Mucosa of rectum (tissue), 2 donors: ENCODE results near the gene MCM10.
"Not testable (repeated sequence)": the region's sequence is repeated elsewhere in the genome, so short reads cannot be mapped to it uniquely, and the experiment has no call there.

ENCODE experiments used
- H3K27ac ChIP-seq, 2 donors: one replicate each; pipeline ENCODE4 v1.7.0; 2013; ENCODE audit warnings: inconsistent platforms in 2 of 2, low read depth in 2 of 2, low read length in 2 of 2
- H3K27me3 ChIP-seq, 2 donors: one replicate each; pipeline ENCODE4 v1.7.0; 2013; ENCODE audit warnings: low read length in 2 of 2; ENCODE audit not compliant: control insufficient read depth in 2 of 2, insufficient read depth in 2 of 2
- H3K36me3 ChIP-seq, 2 donors: one replicate each; pipeline ENCODE4 v1.7.0; 2013; ENCODE audit warnings: low read length in 2 of 2; ENCODE audit not compliant: control insufficient read depth in 2 of 2, insufficient read depth in 2 of 2
- H3K4me1 ChIP-seq, 2 donors: one replicate each; pipeline ENCODE4 v1.7.0; 2013; ENCODE audit warnings: low read length in 2 of 2, mild to moderate bottlenecking in 1 of 2; ENCODE audit not compliant: control insufficient read depth in 2 of 2, insufficient read depth in 2 of 2
- H3K4me3 ChIP-seq, 2 donors: one replicate each; pipeline ENCODE4 v1.7.0; 2013; ENCODE audit warnings: low read length in 2 of 2
- H3K9ac ChIP-seq, 2 donors: one replicate each; pipeline ENCODE4 v1.7.0; 2013; ENCODE audit warnings: low read length in 2 of 2, low read depth in 1 of 2, mild to moderate bottlenecking in 1 of 2
- H3K9me3 ChIP-seq, 2 donors: one replicate each; pipeline ENCODE4 v1.7.0; 2013; ENCODE audit warnings: low read length in 2 of 2; ENCODE audit not compliant: control insufficient read depth in 2 of 2
- donor health status: healthy.
- donor health status: Normal muscosa, but diverticular disease.

MCM10 gene

DNA sequence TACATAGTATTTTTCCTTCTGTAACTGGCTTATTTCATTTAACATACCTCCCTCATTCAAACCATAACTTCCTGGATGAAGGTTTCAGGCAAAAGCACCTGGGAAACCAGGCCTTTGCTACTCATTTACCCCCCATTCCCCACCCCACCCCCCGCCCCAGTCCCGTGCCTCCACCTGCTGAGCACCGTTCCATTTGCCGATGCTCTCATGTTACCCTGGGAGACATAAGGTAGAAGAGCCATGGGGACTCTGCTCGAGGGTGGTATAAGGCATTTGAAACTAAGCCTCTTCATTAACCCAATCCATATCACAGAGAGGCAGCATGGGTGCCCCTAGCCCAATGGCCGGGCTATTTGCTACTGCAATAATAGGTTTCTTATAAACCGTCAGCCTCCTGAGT, 22.2 kb upstream of the MCM10 start:
- H3K4me1 ChIP-seq = no peaks in the 10 kb centered on the region
- no peak overlapping the region for H3K27ac ChIP-seq
- H3K36me3 ChIP-seq = peaks cover 44 to 47% of the 10 kb centered on the region in 2 donors
- H3K9me3 ChIP-seq = no peaks in the 10 kb centered on the region
- H3K4me3 ChIP-seq = no peak overlapping the region
- no peaks in the 10 kb centered on the region for H3K27me3 ChIP-seq
- H3K9ac ChIP-seq = no peak overlapping the region

DNA sequence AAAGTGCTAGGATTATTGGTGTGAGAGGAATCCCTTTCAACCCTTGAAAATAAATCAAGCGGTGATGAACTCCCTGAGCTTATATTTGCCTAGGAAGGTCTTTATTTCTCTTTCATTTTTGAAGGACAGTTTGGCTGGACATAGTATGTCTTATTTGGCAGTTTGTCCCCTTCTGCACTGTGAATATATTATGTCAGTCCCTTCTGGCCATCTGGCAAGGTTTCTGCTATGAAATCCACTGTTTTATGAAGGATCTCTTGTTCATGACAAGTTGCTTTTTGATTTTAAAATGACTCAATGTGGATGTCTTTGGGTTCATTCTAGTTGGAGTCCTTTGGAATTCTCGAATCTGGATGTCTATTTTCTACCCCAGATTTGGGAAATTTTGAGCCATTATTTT, 21.7 kb upstream of the MCM10 start:
- H3K27ac ChIP-seq = no peak overlapping the region
- no peak overlapping the region for H3K9ac ChIP-seq
- H3K36me3 ChIP-seq = peaks cover 41 to 43% of the 10 kb centered on the region in 2 donors
- no peaks in the 10 kb centered on the region for H3K9me3 ChIP-seq
- no peaks in the 10 kb centered on the region for H3K27me3 ChIP-seq
- H3K4me1 ChIP-seq = no peaks in the 10 kb centered on the region
- H3K4me3 ChIP-seq = no peak overlapping the region

DNA sequence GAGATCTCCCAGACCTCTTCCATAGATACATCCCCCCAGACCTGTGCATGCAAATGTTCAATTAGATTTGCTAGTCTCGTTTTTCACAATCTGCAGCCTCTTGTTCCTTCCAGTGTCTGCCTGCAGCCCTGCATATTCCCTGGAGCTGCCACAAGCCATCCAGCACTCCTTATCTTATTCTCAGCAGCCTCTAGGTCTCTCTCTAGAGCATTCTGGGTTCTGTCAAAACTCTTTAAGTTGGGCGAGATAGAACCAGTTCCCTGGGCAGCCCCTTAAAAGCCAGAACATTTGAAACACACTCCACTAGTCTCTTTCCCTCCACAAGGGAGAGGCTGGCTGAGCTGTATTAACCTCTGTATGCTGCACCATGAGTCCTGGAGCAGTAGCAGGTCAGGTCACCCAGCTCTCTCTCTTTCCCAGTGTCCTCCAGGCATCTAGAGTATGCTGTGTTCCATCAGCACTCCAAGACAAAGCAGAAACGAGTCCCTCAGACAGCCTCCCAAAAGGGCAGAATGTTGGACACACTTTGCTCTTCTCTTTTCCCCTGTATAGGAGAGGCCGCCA, 20.6 kb upstream of the MCM10 start:
- Histone ChIP-seq H3K9me3 (no peaks in the 10 kb centered on the region), H3K4me3 (no peak overlapping the region), H3K9ac (no peak overlapping the region), H3K27ac (no peak overlapping the region), H3K4me1 (no peaks in the 10 kb centered on the region), H3K36me3 (peaks cover 31 to 33% of the 10 kb centered on the region in 2 donors), H3K27me3 (no peaks in the 10 kb centered on the region)

DNA sequence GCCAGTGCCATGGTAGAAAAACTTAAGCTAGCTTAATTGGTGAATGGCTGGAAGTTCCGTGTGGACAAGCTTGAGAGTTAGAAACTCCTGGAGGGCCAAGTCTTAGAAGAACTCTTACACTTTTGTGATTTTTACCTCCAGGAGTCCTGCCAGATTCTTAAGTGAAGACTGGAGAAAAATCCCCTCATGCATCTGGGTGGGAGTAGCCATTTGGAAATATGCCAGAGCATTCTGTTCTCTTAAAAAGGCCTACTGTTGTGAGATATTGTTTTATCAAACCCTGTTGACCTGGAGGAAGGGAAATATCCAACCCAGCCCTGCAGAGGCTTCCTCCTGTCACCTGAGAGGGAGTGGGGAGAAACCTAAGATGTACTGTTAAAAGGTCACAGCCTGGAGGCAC, 17.6 kb upstream of the MCM10 start:
- Histone ChIP-seq H3K9me3 (no peaks in the 10 kb centered on the region), H3K27ac (no peak overlapping the region), H3K4me3 (no peak overlapping the region), H3K9ac (no peak overlapping the region), H3K4me1 (no peaks in the 10 kb centered on the region), H3K27me3 (no peaks in the 10 kb centered on the region), H3K36me3 (peaks cover 11 to 20% of the 10 kb centered on the region in 2 donors)

DNA sequence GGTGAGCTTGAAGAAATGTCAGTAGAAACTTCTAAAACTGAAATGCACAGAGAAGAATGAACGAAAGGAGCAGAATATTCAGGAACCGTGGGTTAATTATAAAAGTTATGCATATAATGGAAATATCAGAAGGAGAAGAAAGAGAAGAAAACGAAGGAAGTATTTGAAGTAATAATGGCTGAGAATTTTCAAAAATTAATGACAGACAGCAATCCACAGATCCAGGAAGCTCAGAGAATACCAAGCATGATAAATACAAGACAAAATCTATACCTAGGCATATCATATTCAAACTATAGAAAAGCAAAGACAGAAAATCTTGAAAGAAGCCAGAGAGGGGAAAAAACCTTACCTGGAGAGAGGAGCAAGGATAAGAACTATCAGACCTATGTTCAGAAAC, 16.5 kb upstream of the MCM10 start:
- no peak overlapping the region for H3K9ac ChIP-seq
- H3K36me3 ChIP-seq = peaks cover 11 to 17% of the 10 kb centered on the region in 2 donors
- no peaks in the 10 kb centered on the region for H3K4me1 ChIP-seq
- H3K27me3 ChIP-seq = no peaks in the 10 kb centered on the region
- no peaks in the 10 kb centered on the region for H3K9me3 ChIP-seq
- no peak overlapping the region for H3K27ac ChIP-seq
- no peak overlapping the region for H3K4me3 ChIP-seq

DNA sequence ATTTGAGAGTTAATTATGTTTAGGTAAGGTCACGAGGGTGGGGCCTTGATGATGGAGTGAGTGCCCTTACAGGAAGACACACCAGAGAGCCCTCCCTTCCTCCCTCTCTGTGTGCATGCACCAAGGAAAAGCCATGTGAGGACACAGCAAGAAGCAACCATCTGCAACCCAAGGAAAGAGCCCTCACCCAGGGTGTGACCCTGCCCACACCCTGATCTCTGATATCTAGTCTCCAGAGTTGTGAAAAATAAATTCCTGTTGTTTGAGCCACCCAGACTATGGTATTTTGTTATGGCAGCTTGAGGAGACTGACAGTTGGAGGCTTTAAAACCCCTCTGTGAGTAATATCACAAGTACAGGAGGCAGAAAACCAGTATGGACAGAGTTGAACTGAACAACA, 15.0 kb upstream of the MCM10 start:
- no peaks in the 10 kb centered on the region for H3K4me1 ChIP-seq
- no peaks in the 10 kb centered on the region for H3K27me3 ChIP-seq
- no peaks in the 10 kb centered on the region for H3K9me3 ChIP-seq
- no peak overlapping the region for H3K27ac ChIP-seq
- H3K4me3 ChIP-seq = no peak overlapping the region
- H3K36me3 ChIP-seq = peaks cover 6 to 8% of the 10 kb centered on the region in 2 donors
- no peak overlapping the region for H3K9ac ChIP-seq

DNA sequence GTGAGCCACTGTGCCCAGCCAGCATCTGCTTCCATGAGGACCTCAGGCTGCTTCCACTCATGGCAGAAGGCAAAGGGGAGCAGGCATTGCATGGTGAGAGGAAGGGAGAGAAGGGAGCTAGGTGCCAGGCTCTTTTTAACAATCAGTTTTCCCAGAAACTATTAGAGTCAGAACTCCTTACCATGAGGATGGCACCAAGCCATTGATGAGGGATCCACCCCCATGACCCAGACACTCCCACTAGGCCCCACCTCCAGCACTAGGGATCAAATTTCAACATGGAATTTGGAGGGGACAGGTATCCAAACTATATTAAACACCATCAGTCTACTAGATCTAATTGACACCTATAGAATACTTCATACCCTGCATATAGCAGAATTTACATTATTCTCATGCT, 14.2 kb upstream of the MCM10 start:
- Histone ChIP-seq H3K27me3 (no peaks in the 10 kb centered on the region), H3K9ac (no peak overlapping the region), H3K27ac (no peak overlapping the region), H3K4me1 (no peaks in the 10 kb centered on the region), H3K36me3 (peaks cover 3 to 5% of the 10 kb centered on the region in 2 donors), H3K4me3 (no peak overlapping the region), H3K9me3 (no peaks in the 10 kb centered on the region)

DNA sequence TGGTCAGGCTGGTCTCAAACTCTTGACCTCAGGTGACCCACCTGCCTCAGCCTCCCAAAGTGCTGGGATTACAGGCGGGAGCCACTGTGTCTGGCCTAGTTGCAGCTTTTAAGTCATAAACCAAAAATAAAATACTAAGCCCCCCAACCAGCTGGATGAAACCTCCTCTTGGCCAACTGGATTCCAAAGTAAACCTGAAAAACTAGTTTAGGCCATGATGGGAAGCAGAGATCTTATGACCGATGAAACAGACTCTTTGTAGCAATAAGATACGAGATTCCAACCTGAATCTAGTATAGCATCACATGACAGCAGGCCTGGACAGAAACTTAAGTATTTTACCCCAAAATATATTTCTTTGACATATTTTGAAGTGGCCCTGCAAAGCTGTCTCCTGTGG, 9.1 kb upstream of the MCM10 start:
- Histone ChIP-seq H3K9me3 (no peaks in the 10 kb centered on the region), H3K4me1 (no peaks in the 10 kb centered on the region), H3K4me3 (no peak overlapping the region), H3K27ac (no peak overlapping the region), H3K9ac (no peak overlapping the region), H3K27me3 (no peaks in the 10 kb centered on the region), H3K36me3 (no peaks in the 10 kb centered on the region)

DNA sequence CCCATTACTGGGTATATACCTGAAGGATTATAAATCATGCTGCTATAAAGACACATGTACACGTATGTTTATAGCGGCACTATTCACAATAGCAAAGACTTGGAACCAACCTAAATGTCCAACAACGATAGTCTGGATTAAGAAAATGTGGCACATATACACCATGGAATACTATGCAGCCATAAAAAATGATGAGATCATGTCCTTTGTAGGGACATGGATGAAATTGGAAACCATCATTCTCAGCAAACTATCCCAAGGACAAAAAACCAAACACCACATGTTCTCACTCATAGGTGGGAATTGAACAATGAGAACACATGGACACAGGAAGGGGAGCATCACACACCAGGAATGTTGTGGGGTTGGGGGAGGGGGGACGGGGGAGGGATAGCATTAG, 5.5 kb upstream of the MCM10 start:
- H3K4me1 ChIP-seq, H3K27ac ChIP-seq, H3K36me3 ChIP-seq, H3K9me3 ChIP-seq, H3K27me3 ChIP-seq, H3K4me3 ChIP-seq, H3K9ac ChIP-seq: not testable (repeated sequence)

DNA sequence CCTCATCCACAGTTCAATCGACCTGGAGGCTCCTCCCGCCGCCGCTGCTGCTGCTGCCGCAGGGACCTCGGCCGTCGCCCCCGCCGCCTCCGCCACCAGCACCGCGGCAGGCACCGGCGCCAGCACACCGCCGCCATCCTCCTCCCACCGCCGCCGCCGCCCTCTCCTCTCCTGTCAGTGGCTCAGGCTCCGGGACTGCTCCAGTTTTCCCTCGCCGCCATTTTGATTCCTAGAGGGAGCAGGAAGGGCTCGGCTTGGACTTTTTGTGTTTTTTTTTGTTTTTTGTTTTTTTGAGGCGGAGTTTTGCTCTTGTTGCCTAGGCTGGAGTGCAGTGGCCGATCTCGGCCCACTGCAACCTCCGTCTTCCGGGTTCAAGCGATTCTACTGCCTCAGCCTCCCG, 3.0 kb upstream of the MCM10 start:
- Histone ChIP-seq H3K27ac (peak overlapping the region in 1 of 2 donors; percentile 64), H3K9ac (peak overlapping the region in 1 of 2 donors; percentile 53), H3K4me1 (peaks cover 3 to 5% of the 10 kb centered on the region in 2 donors), H3K27me3 (no peaks in the 10 kb centered on the region), H3K9me3 (no peaks in the 10 kb centered on the region), H3K4me3 (peak overlapping the region; percentile 56 to 61), H3K36me3 (no peaks in the 10 kb centered on the region)

DNA sequence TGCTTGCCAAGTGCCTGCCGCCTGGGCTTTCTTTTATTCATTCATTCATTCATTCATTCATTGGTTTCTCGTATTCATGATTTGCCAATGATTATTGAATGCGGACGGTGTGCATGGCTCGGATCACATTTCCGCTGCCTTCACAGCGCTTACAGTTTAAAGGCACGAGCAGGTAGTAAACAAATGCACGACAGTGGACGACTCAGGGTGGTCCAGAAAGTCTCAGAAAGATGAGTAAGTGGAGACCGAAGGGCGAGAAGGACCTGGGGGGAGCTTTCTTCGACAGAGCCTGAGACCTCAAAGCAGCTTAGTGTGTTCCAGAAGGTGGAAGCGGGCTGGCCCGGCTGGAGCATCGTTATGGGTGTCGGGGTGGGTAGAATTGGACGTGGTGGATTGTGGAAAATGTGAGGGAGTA, 506 bp downstream of the MCM10 start:
- Histone ChIP-seq H3K27me3 (no peaks in the 10 kb centered on the region), H3K27ac (no peak overlapping the region), H3K9ac (peak overlapping the region in 1 of 2 donors; percentile 5)

More for the DNA sequence above, 506 bp downstream of the MCM10 start:
- Histone ChIP-seq H3K4me3 (peak overlapping the region; percentile 62 to 64), H3K9me3 (no peaks in the 10 kb centered on the region), H3K36me3 (no peaks in the 10 kb centered on the region), H3K4me1 (peaks cover 3 to 5% of the 10 kb centered on the region in 2 donors)
